Subcutaneous abdominal adipose tissue (tissue), 5 donors: ENCODE data around the gene SPATA7.

Source experiments
- H3K27ac ChIP-seq: one replicate; pipeline ENCODE4 v1.7.0; 2013; ENCODE audit warnings: low read depth, mild to moderate bottlenecking, inconsistent platforms, low read length, moderate library complexity
- H3K27me3 ChIP-seq, 5 donors: one replicate each; pipeline ENCODE4 v1.7.0; 2013; ENCODE audit warnings: low read length in 5 of 5, inconsistent platforms in 1 of 5; ENCODE audit not compliant: control insufficient read depth in 5 of 5, insufficient read depth in 4 of 5
- H3K36me3 ChIP-seq, 5 donors: one replicate each; pipeline ENCODE4 v1.7.0; 2013; ENCODE audit warnings: low read length in 5 of 5; ENCODE audit not compliant: control insufficient read depth in 5 of 5, insufficient read depth in 5 of 5
- H3K4me1 ChIP-seq, 5 donors: one replicate each; pipeline ENCODE4 v1.7.0; 2013; ENCODE audit warnings: low read length in 5 of 5, mild to moderate bottlenecking in 3 of 5, moderate library complexity in 1 of 5; ENCODE audit not compliant: control insufficient read depth in 5 of 5, insufficient read depth in 5 of 5
- H3K4me3 ChIP-seq, 5 donors: one replicate each; pipeline ENCODE4 v1.7.0; 2013; ENCODE audit warnings: low read length in 5 of 5, low read depth in 1 of 5
- H3K9ac ChIP-seq, 5 donors: one replicate each; pipeline ENCODE4 v1.7.0; 2013; ENCODE audit warnings: low read length in 5 of 5, mild to moderate bottlenecking in 4 of 5, moderate library complexity in 3 of 5
- H3K9me3 ChIP-seq, 5 donors: one replicate each; pipeline ENCODE4 v1.7.0; 2013; ENCODE audit warnings: low read length in 5 of 5; ENCODE audit not compliant: control insufficient read depth in 5 of 5
- donor health status: healthy.
- donor health status: healthy.
- donor health status: healthy.
- donor health status: healthy.
- donor health status: healthy.

Gene SPATA7

DNA sequence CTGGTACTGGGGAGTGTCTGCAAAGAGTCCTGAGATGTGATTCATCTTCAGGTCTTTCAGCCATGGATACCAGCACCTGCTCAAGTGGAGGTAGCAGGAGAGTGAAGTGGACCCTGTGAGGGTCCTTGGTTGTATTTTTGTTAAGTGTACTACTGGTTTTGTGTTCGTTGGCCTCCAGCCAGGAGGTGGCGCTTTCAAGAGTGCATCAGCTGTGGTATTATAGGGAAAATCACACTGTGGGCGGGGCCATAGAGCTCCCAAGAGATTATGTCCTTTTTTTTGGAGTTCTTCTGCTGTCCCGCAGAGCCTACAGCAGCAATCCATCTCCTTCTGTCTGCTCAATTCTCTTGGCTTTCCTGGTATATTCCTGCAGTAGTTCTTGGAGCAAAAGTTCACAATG, 66.8 kb downstream of the SPATA7 start:
- no peaks in the 10 kb centered on the region for H3K4me1 ChIP-seq
- no peaks in the 10 kb centered on the region for H3K27me3 ChIP-seq
- H3K4me3 ChIP-seq = no peak overlapping the region
- H3K36me3 ChIP-seq = peaks cover 6 to 32% (median 23%) of the 10 kb centered on the region in 5 donors
- peaks cover 0 to 3% (median 0%) of the 10 kb centered on the region in 5 donors for H3K9me3 ChIP-seq
- H3K9ac ChIP-seq = no peak overlapping the region
- no peak overlapping the region for H3K27ac ChIP-seq

DNA sequence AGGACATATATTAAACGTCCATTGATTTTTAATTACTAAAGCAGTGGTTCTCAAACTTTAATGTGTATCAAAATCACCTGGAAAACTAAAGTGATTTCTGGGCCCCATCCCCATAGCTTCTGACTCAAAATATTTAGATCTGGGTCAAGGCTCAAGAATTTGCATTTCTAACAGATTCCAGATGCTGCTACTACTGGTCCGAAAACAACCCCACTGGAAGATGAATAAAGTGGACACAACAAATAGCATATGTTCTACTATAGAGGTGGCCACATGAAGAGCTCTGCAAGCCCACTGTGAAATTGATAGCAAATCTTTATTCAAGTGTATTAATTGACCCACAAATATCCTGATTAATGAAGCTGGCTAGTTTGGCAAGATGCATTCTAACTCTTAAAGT, 69.4 kb downstream of the SPATA7 start:
- Histone ChIP-seq H3K27me3 (no peaks in the 10 kb centered on the region), H3K9ac (no peak overlapping the region), H3K36me3 (peaks cover 6 to 23% (median 22%) of the 10 kb centered on the region in 5 donors), H3K4me1 (no peaks in the 10 kb centered on the region), H3K27ac (no peak overlapping the region), H3K4me3 (no peak overlapping the region), H3K9me3 (peaks cover 0 to 3% (median 0%) of the 10 kb centered on the region in 5 donors)

DNA sequence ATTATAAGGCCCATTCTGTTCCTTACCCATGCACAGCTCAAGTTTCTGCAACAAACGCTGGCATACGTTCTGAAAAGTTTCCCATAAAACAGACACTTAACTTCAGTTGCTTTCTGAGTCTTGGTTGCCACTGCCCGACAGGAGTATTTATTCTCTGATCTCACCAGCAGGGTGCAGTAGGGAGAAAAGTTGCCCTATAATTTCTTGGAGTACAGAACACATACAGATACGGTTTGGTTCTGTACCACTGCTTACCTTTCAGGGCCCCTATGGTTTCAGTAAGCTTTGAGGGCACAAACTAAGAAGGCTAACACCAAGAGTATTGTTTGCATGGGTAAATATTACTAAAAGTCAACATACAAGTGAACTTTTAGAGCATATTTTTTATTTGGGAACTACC, 77.9 kb downstream of the SPATA7 start:
- Histone ChIP-seq H3K36me3 (peaks cover 18 to 39% (median 30%) of the 10 kb centered on the region in 5 donors), H3K4me1 (no peaks in the 10 kb centered on the region)

DNA sequence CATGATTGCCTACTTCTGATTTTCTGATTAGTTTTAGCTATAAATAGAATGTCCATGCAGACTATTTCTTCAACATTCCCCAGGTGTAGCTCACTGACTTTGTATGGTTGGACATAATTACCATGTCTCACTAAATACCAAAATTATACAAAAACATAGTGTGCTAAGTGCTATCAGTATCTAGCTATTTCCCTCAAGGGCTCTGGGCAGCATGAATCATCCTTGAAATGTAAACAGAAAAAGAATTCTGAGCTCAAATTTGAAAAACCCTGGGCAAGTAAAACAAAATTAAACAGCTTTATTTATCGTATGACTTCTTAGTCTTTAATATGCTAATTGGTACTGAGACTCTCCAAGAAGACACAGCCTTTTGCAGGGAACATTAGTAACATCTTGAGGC, 82.9 kb downstream of the SPATA7 start:
- peaks cover 36 to 73% (median 63%) of the 10 kb centered on the region in 5 donors for H3K36me3 ChIP-seq

More for the DNA sequence above, 77.9 kb downstream of the SPATA7 start:
- Histone ChIP-seq H3K9ac (no peak overlapping the region), H3K27me3 (no peaks in the 10 kb centered on the region), H3K27ac (no peak overlapping the region), H3K9me3 (no peaks in the 10 kb centered on the region), H3K4me3 (no peak overlapping the region)

DNA sequence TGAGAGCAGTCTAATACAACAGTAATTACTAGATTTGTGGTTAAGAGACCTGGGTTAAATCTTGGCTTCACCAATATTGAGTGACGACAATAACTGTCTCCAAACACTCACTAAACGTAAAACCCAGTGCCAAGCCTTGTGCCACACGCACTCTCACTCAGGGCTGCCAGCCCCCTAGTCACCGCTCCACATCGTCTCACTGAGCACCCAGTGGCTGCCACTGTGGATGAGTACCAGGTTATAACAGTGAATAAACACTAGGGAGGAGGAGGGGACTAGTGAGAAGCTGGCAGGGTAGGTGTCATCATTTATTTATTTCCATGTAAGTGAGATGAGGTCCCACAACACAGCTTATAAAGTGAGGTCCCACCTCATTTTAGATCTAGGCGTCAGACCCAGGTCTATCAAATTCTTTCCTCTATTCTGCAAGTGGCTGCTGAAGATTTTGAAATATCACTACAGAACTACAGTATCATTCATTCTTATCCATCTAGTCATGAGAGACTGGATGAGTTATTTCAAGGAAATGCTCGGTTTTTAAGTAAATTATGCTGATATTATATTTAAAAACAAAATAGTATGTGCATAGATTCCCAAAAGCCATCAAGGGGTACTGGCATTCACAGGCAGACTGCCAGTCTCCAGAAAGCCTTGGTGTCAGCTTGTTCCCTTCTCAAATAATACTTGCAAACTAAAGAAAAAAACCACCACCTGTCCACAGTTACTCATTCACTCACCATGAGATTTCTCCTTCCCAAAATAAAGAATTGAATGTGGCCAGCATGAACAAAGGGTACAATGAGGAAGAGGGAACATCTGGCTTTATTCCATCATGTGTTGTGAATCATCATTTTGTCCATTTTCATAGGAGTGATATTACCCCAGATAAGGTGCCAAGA, 85.3 kb downstream of the SPATA7 start:
- Histone ChIP-seq H3K36me3 (peaks cover 44 to 73% (median 72%) of the 10 kb centered on the region in 5 donors), H3K4me1 (no peaks in the 10 kb centered on the region), H3K27me3 (no peaks in the 10 kb centered on the region), H3K9ac (no peak overlapping the region), H3K9me3 (no peaks in the 10 kb centered on the region), H3K27ac (no peak overlapping the region), H3K4me3 (no peak overlapping the region)

More for the DNA sequence above, 82.9 kb downstream of the SPATA7 start:
- Histone ChIP-seq H3K4me1 (no peaks in the 10 kb centered on the region), H3K9ac (no peak overlapping the region), H3K27ac (no peak overlapping the region), H3K9me3 (no peaks in the 10 kb centered on the region), H3K27me3 (no peaks in the 10 kb centered on the region), H3K4me3 (no peak overlapping the region)

DNA sequence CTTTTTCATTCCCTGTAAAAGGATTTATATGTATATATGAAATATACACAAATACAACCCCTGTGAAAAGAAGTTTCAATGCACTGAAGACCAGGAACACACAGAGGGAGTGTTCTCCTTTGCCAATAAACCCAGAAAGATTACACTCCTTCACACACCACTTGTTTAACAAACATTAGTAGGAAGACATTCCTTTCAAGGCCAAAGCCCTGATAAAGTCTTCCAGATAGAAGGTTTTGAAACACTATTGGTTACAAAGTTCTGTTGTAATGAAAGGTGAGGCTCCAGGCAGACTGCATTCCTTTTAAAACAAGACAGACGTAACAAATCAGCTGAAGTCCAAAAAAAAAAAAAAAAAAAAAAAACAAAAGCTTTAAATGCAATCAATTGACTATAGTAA, 88.3 kb downstream of the SPATA7 start:
- Histone ChIP-seq H3K9me3 (no peaks in the 10 kb centered on the region), H3K36me3 (peaks cover 45 to 78% (median 63%) of the 10 kb centered on the region in 5 donors), H3K9ac (no peak overlapping the region)

DNA sequence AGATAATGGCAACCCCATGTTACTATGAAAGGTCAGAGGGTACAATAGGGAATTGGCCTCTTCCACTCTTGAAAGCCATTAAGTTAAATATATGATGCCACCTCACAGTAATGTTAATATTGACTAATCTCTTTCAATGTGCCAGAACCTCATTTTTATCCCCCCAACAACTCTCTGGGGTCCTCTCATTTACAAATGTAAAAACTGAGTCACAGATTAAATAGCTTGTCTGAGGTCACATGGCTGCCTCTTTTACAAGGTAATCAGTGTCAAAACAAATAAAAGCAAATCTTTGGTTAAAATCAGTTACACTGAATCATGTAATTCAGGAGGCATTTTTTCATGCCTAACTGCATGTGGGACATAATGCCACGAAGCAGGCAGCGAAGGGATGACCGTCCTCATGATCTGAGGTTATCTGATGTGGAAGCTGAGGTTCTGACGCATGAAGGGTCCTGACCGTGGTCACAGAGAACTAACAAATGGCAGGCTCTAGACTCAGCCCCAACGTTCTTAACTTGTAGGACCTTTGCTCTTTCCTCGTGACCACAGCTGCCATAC, 90.8 kb downstream of the SPATA7 start:
- Histone ChIP-seq H3K9me3 (peaks cover 0 to 4% (median 0%) of the 10 kb centered on the region in 5 donors), H3K27ac (no peak overlapping the region), H3K9ac (no peak overlapping the region), H3K4me1 (peaks cover 0 to 2% (median under 1%) of the 10 kb centered on the region in 5 donors), H3K4me3 (no peak overlapping the region), H3K27me3 (no peaks in the 10 kb centered on the region), H3K36me3 (peaks cover 29 to 76% (median 57%) of the 10 kb centered on the region in 5 donors)

More for the DNA sequence above, 88.3 kb downstream of the SPATA7 start:
- Histone ChIP-seq H3K4me1 (no peaks in the 10 kb centered on the region), H3K4me3 (no peak overlapping the region), H3K27ac (no peak overlapping the region), H3K27me3 (no peaks in the 10 kb centered on the region)

DNA sequence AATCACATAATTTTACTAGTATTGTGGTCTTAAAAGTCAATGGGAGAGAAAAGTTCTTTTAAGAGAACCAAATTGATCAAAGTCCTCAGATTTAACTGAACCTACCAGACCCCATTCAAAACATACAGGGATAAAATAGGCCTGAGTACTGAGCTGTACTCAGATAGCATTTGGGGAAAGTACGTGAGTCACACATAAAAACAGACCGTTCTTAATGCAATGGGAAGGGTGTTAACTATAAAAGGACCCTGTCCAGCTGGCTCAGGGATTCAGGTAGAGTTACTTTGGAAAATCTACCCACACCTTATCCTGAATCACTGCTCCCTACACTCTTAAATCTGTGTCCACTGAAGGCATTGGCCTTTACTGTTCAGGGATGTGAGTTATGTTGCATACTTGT, 91.4 kb downstream of the SPATA7 start:
- Histone ChIP-seq H3K4me1 (peaks cover 0 to 8% (median 6%) of the 10 kb centered on the region in 5 donors), H3K36me3 (peaks cover 28 to 76% (median 53%) of the 10 kb centered on the region in 5 donors), H3K27ac (no peak overlapping the region), H3K27me3 (no peaks in the 10 kb centered on the region), H3K9me3 (peaks cover 0 to 4% (median 0%) of the 10 kb centered on the region in 5 donors), H3K9ac (no peak overlapping the region), H3K4me3 (no peak overlapping the region)

DNA sequence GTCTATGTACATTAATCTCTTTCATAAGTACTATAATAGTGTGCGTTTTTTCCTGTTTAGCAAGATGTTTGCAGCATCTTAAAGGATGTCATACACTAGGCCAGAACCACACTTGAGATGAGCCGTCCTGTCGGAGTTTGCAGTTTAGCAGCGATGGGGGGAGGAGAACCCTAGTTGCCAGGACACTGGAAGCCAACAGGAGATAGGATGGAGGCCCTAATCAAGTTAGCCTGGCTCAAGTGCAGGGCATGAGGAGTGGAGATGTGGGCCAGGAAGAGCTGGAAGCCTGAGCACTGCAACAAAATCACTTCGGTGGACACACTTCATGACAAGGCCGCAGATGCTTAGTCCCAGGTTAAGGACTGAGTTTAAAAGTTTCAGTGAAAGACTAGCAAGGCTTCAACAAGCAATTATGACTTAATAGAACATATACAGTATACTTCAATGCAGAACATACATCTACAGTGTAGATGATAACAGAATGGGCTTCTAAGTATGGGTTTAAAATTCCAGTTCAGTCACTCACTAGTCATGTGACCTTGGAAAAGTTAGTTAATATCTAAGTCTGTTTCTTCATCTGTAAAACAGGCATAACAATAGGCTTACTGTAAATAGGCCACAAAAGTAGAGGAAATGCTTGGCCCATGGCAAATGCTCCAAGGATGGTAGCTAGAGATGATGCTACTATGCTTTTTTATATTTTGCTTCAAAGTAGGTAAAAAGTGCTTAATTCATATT, 92.2 kb downstream of the SPATA7 start:
- Histone ChIP-seq H3K27ac (no peak overlapping the region), H3K9ac (no peak overlapping the region), H3K27me3 (no peaks in the 10 kb centered on the region), H3K36me3 (peaks cover 23 to 75% (median 52%) of the 10 kb centered on the region in 5 donors), H3K9me3 (peaks cover 0 to 4% (median 0%) of the 10 kb centered on the region in 5 donors), H3K4me3 (no peak overlapping the region), H3K4me1 (peaks cover 0 to 10% (median 10%) of the 10 kb centered on the region in 5 donors)
